A549 (cell line): ENCODE data around the gene AMIGO1. TPM values are rescaled to one million over a fixed set of nuclear protein-coding genes. Genes with fewer than 3 reads are reported as not detected.
A peak's percentile ranks its signal among the peaks of the same experiment; 100 is the strongest.

ENCODE experiments used
- ATAC-seq, 2 experiments: fragments of 200-7000 bp in 1 of 2; fragments of >200 bp in 1 of 2; cut with Nextera tagmentation in 1 of 2; cut with Tn5 transposase in 1 of 2; 3 replicates each; pipeline versions ENCODE4 v1.8.0 to v1.9.1; 2018 to 2020; ENCODE audit warnings: mild to moderate bottlenecking in 1 of 2, moderate library complexity in 1 of 2
- CTCF ChIA-PET: fragments of 300-600 bp; sonication (Branson Sonifier 250); formaldehyde crosslinking; extraction: SDS; loops from one replicate; lab custom pipeline; 2021; ENCODE audit warnings: antibody characterized with exemption, inconsistent platforms; lab: Yijun Ruan, JAX
- POLR2A ChIA-PET: fragments of 350-600 bp; formaldehyde crosslinking; extraction: SDS; loops from one replicate; lab custom pipeline; 2021; ENCODE audit warnings: antibody characterized with exemption, inconsistent platforms; lab: Yijun Ruan, JAX
- DNase-seq, 2 experiments: peaks; one replicate each; pipeline versions ENCODE4 v3.0.0 to v3.0.0-alpha.2; 2011 to 2016; ENCODE audit warnings: low read depth in 1 of 2, low spot score in 1 of 2
- FAIRE-seq: peaks from 2 replicates; lab custom pipeline; 2011; peaks lifted over from hg19 to GRCh38; lab: Jason Lieb, UNC
- H3K27ac ChIP-seq, 2 experiments: fragments of >200 bp; sonication (Bioruptor Twin); formaldehyde crosslinking; 3 replicates each; pipeline ENCODE4 v1.5.1; 2016 to 2017
- H3K4me1 ChIP-seq: fragments of >200 bp; sonication (Bioruptor Twin); formaldehyde crosslinking; 3 replicates; pipeline ENCODE4 v1.6.1; 2016
- H3K4me2 ChIP-seq: fragments of >200 bp; sonication (Bioruptor Twin); formaldehyde crosslinking; 3 replicates; pipeline ENCODE4 v1.6.1; 2016
- H3K4me3 ChIP-seq: fragments of >200 bp; sonication (Bioruptor Twin); formaldehyde crosslinking; 3 replicates; pipeline ENCODE4 v1.5.1; 2016
- H3K9me3 ChIP-seq: fragments of >200 bp; sonication (Bioruptor Twin); formaldehyde crosslinking; 3 replicates; pipeline ENCODE4 v1.6.1; 2016
- CBX2 ChIP-seq: fragments of 200-600 bp; sonication (generic); IDR thresholded peaks from 2 replicates; pipeline ENCODE4 v1.6.1; 2016; ENCODE audit warnings: low read depth, mild to moderate bottlenecking, borderline replicate concordance
- CEBPB ChIP-seq, 2 experiments: fragments of >200 bp in 1 of 2; sonication (Bioruptor Twin) in 1 of 2; formaldehyde crosslinking in 1 of 2; IDR thresholded peaks; 2 replicates each; pipeline ENCODE4 v1.6.1; 2012 to 2016
- ELK1 ChIP-seq: fragments of 150-350 bp; IDR thresholded peaks from 2 replicates; pipeline ENCODE4 v1.6.1; 2014; ENCODE audit warnings: low read depth, mild to moderate bottlenecking, low read length
- EP300 ChIP-seq, 2 experiments: fragments of >200 bp; sonication (Bioruptor Twin); formaldehyde crosslinking; IDR thresholded peaks; 2 replicates in 1 of 2; 3 replicates in 1 of 2; pipeline ENCODE4 v1.6.1; 2016 to 2017
- FOSL2 ChIP-seq, 2 experiments: fragments of 450-650 bp in 1 of 2; fragments of >200 bp in 1 of 2; sonication (Bioruptor Twin) in 1 of 2; formaldehyde crosslinking; IDR thresholded peaks; 2 replicates each; pipeline versions ENCODE4 v1.5.0 to v1.6.1; 2016 to 2020; ENCODE audit warnings: mild to moderate bottlenecking in 1 of 2, moderate library complexity in 1 of 2
- FOXS1 ChIP-seq: fragments of 250-450 bp; sonication (Bioruptor Pico); IDR thresholded peaks from 2 replicates; pipeline ENCODE4 v1.5.0; 2020; ENCODE audit warnings: mild to moderate bottlenecking, moderate library complexity
- GATA3 ChIP-seq: IDR thresholded peaks from 2 replicates; pipeline ENCODE4 v1.6.1; 2012; ENCODE audit warnings: borderline replicate concordance
- HDAC2 ChIP-seq: fragments of 200-600 bp; sonication (generic); IDR thresholded peaks from 2 replicates; pipeline ENCODE4 v1.6.1; 2016
- HEYL ChIP-seq: fragments of 250-450 bp; sonication (Bioruptor Pico); IDR thresholded peaks from 2 replicates; pipeline ENCODE4 v1.8.0; 2021; ENCODE audit warnings: mild to moderate bottlenecking, moderate library complexity
- HOXA7 ChIP-seq: fragments of 250-450 bp; sonication (Bioruptor Pico); IDR thresholded peaks from 2 replicates; pipeline ENCODE4 v1.5.0; 2020; ENCODE audit warnings: mild to moderate bottlenecking, moderate library complexity
- HOXB5 ChIP-seq: fragments of 250-450 bp; sonication (Bioruptor Pico); IDR thresholded peaks from 2 replicates; pipeline ENCODE4 v1.5.0; 2020; ENCODE audit warnings: mild to moderate bottlenecking, moderate library complexity
- JUN ChIP-seq, 2 experiments: fragments of >200 bp; sonication (Bioruptor Twin); formaldehyde crosslinking; IDR thresholded peaks; 2 replicates in 1 of 2; 3 replicates in 1 of 2; pipeline ENCODE4 v1.6.1; 2016 to 2017
- JUNB ChIP-seq: fragments of >200 bp; sonication (Bioruptor Twin); formaldehyde crosslinking; IDR thresholded peaks from 2 replicates; pipeline ENCODE4 v1.6.1; 2016
- KDM5A ChIP-seq: fragments of 200-600 bp; sonication (generic); IDR thresholded peaks from 2 replicates; pipeline ENCODE4 v1.6.1; 2016; ENCODE audit warnings: antibody characterized with exemption, mild to moderate bottlenecking
- NFE2L2 ChIP-seq: fragments of 150-350 bp; conservative IDR thresholded peaks from 2 replicates; pipeline ENCODE4 v1.6.1; 2014; ENCODE audit warnings: low read length
- NPAS2 ChIP-seq: fragments of 250-450 bp; sonication (Bioruptor Pico); IDR thresholded peaks from 2 replicates; pipeline ENCODE4 v1.8.0; 2022; ENCODE audit warnings: mild to moderate bottlenecking, moderate library complexity, borderline replicate concordance
- PBX3 ChIP-seq: IDR thresholded peaks from 2 replicates; pipeline ENCODE4 v1.6.1; 2012
- PHF8 ChIP-seq: fragments of 200-600 bp; sonication (generic); IDR thresholded peaks from 2 replicates; pipeline ENCODE4 v1.6.1; 2016; ENCODE audit warnings: low read depth, mild to moderate bottlenecking, antibody characterized with exemption, moderate library complexity, borderline replicate concordance
- POLR2AphosphoS2 ChIP-seq: conservative IDR thresholded peaks from 2 replicates; pipeline ENCODE4 v1.6.1; 2012; ENCODE audit warnings: low read length, improper control_type of control experiment, inconsistent platforms
- REST ChIP-seq: fragments of 200-600 bp; sonication (generic); IDR thresholded peaks from 2 replicates; pipeline ENCODE4 v1.6.1; 2016; ENCODE audit warnings: antibody characterized with exemption, mild to moderate bottlenecking, moderate library complexity
- TFCP2L1 ChIP-seq: fragments of 250-450 bp; sonication (Bioruptor Pico); IDR thresholded peaks from 2 replicates; pipeline ENCODE4 v1.5.0; 2021; ENCODE audit warnings: mild to moderate bottlenecking
- ZNF302 ChIP-seq: fragments of 250-450 bp; sonication (Bioruptor Pico); IDR thresholded peaks from 2 replicates; pipeline ENCODE4 v1.9.0; 2021; ENCODE audit warnings: inconsistent platforms, mild to moderate bottlenecking, moderate library complexity
- WGBS: methylation state at CpG from one replicate; pipeline ENCODE4 v1.1.6; 2017; ENCODE audit errors: missing lambda C conversion rate; 5-methylcytosine and 5-hydroxymethylcytosine counted together
- polyA plus RNA-seq, 4 experiments: library from polyadenylated mRNA; depleted of rRNA in 3 of 4; stranded (reverse); fragments of >200 nt; fragmentation: RNase III in 1 of 4; extraction: RNeasy Plus Mini Kit Qiagen cat#74134 plus additional on column Dnase treatment in 1 of 4; gene quantifications; 2 replicates in 3 of 4; 3 replicates in 1 of 4; pipeline ENCODE4 v1.2.3, GENCODE V29; 2011 to 2017
- TF ChIP-seq, protein P1 (sequence below): fragments of 250-450 bp; sonication (Bioruptor Pico); IDR thresholded peaks from 2 replicates; pipeline ENCODE4 v1.5.0; 2020; ENCODE audit warnings: low read depth, mild to moderate bottlenecking, moderate library complexity
- TF ChIP-seq, protein P2 (sequence below): fragments of 250-450 bp; sonication (Bioruptor Pico); IDR thresholded peaks from 2 replicates; pipeline ENCODE4 v1.5.0; 2021; ENCODE audit warnings: mild to moderate bottlenecking, moderate library complexity, borderline replicate concordance

The AMIGO1 gene
- polyA plus RNA-seq, 2 of the 4 experiments (the other 2 are of a cell fraction): 0.43 to 1.2 TPM

GRCh38 chr1:109516872-109517271 lies 7.3 kb upstream of the AMIGO1 start:
- CTCF ChIA-PET: interaction anchor here (1.5 to 16.9 kb wide), 4 partner anchors 13 to 25 kb away, joined by 4 to 232 read pairs (median 24); partner anchors contain the start of gene CYB561D1
- H3K27ac ChIP-seq: no peak overlapping the region
- no peak overlapping the region for H3K4me3 ChIP-seq
- DNase-seq (no peak), ATAC-seq (peak in 1 of 2 experiments; percentile 21; a peak in 2 of 6 replicates), FAIRE-seq (no peak)
- H3K9me3 ChIP-seq: no peaks in the 10 kb centered on the region
- no peak overlapping the region for H3K4me2 ChIP-seq
- 41% methylated on average over 5 of the region's 5 CpGs for WGBS
- H3K4me1 ChIP-seq: no peaks in the 10 kb centered on the region
- POLR2A ChIA-PET: no interaction called here
- TF ChIP-seq HOXB5 (CRISPR knock-in tag) (no peak), GATA3 (no peak), JUNB (no peak), HEYL (CRISPR knock-in tag) (no peak), NPAS2 (no peak), ZNF302 (CRISPR knock-in tag) (no peak), JUN (IDR thresholded peaks at IDR 0.05) (no peak), TFCP2L1 (CRISPR knock-in tag) (no peak), REST (no peak), NFE2L2 (no peak), ELK1 (no peak)
- TF ChIP-seq, protein P1, sequence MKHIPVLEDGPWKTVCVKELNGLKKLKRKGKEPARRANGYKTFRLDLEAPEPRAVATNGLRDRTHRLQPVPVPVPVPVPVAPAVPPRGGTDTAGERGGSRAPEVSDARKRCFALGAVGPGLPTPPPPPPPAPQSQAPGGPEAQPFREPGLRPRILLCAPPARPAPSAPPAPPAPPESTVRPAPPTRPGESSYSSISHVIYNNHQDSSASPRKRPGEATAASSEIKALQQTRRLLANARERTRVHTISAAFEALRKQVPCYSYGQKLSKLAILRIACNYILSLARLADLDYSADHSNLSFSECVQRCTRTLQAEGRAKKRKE: no peak

DNA sequence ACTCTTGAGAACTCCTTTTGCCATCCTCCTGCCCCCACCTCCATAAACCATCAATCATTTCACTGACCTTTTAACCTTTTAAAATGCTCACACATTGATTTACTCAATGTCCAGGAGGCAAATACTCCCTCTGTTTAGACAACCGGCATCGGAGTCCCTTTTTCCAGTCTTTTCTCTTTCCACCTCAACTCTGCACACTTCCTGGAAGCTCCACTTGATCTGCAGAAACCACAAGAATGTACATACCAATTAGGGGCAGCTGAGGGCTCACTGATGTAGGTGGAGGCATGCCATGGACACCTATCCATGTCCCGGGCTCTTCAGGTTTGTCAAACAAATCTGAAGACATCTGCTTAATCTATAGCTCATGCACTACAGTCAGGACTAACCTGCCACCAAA lies 5.3 kb upstream of the AMIGO1 start:
- WGBS: 65% methylated on average over 3 of the region's 3 CpGs
- no peaks in the 10 kb centered on the region for H3K9me3 ChIP-seq
- TF ChIP-seq, protein P2, sequence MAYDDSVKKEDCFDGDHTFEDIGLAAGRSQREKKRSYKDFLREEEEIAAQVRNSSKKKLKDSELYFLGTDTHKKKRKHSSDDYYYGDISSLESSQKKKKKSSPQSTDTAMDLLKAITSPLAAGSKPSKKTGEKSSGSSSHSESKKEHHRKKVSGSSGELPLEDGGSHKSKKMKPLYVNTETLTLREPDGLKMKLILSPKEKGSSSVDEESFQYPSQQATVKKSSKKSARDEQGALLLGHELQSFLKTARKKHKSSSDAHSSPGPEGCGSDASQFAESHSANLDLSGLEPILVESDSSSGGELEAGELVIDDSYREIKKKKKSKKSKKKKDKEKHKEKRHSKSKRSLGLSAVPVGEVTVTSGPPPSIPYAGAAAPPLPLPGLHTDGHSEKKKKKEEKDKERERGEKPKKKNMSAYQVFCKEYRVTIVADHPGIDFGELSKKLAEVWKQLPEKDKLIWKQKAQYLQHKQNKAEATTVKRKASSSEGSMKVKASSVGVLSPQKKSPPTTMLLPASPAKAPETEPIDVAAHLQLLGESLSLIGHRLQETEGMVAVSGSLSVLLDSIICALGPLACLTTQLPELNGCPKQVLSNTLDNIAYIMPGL (CRISPR knock-in tag): no peak
- TF ChIP-seq HOXA7 (no peak), CEBPB (IDR thresholded peaks at IDR 0.05) (no peak), CBX2 (no peak), POLR2AphosphoS2 (no peak), HDAC2 (no peak), FOXS1 (no peak), EP300 (IDR thresholded peaks at IDR 0.05) (no peak), KDM5A (no peak), PHF8 (no peak), HEYL (CRISPR knock-in tag) (no peak), ZNF302 (CRISPR knock-in tag) (no peak), FOSL2 (IDR thresholded peaks at IDR 0.05) (no peak), FOSL2 (CRISPR knock-in tag; IDR thresholded peaks at IDR 0.05) (no peak), PBX3 (no peak), TFCP2L1 (CRISPR knock-in tag) (no peak)
- DNase-seq (no peak), ATAC-seq (no peak), FAIRE-seq (no peak)
- H3K27ac ChIP-seq: no peak overlapping the region
- H3K4me3 ChIP-seq: no peak overlapping the region
- peaks cover 4% of the 10 kb centered on the region; the same call in 1 of the 3 replicates for H3K4me1 ChIP-seq
- H3K4me2 ChIP-seq: no peak overlapping the region
- ChIA-PET POLR2A (interaction anchor here (1.2 kb wide), 1 partner anchor 33 kb away, joined by 3 read pairs; the partner anchor contains the start of gene GNAI3), CTCF (interaction anchor here (1.0 to 16.9 kb wide), 6 partner anchors 15 to 549 kb away, joined by 3 to 232 read pairs (median 4); partner anchors contain the start of gene CYB561D1)
